Activated T-cell treated with anti-CD3 and anti-CD28 coated beads for 48 hours (primary cell): Measurements from ENCODE around the gene DUSP9.
"Not testable (repeated sequence)": the region's sequence is repeated elsewhere in the genome, so short reads cannot be mapped to it uniquely, and the experiment has no call there.

ENCODE experiments used
- DNase-seq: peaks from one replicate; pipeline ENCODE4 v3.0.0-alpha.2; 2020; ENCODE audit warnings: low read depth

The DUSP9 gene, protein sequence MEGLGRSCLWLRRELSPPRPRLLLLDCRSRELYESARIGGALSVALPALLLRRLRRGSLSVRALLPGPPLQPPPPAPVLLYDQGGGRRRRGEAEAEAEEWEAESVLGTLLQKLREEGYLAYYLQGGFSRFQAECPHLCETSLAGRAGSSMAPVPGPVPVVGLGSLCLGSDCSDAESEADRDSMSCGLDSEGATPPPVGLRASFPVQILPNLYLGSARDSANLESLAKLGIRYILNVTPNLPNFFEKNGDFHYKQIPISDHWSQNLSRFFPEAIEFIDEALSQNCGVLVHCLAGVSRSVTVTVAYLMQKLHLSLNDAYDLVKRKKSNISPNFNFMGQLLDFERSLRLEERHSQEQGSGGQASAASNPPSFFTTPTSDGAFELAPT

DNA sequence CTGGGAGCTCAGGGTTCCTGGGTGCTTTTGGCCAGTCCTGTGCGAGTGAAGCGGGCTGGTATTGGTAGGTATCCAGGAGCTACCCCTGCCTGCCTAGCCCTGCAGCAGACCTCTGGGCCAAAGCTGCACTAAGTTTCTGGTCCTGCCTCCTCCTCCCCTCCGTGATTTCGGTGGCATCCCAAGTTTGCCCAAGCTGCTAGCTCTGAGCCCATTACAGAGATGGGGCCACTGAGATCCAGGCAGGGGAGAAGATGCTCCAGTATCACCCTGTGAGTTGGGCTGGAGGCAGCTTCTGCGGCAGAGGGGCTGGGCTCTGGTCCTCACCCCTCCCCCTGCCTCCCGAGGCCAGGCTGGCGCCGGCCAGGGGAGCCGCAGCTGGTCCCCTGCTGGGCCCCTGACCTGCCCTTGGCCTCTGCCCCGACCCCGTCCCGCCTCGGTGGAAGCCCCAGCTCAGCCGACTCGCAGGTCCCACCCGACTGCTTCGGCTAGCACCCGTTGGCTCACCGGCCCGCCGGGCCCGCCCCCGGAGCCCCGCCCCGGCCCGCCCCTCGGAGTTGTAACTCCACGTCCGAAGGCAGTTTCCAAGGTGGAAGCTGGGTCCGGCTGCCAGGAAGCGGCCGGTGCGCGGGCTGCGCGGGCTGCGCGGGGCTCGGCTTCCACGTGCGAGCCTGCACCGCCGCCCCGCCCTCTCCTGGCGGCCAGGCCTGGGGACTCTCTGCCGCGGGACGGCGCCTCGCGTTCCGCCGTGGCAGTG is at the start of gene DUSP9:
Gene DUSP9 (plus strand): TSS at position 584 of the 754 bp plus-strand sequence. CDS start 751 bp downstream, outside the sequence.
- no peak for DNase-seq

DNA sequence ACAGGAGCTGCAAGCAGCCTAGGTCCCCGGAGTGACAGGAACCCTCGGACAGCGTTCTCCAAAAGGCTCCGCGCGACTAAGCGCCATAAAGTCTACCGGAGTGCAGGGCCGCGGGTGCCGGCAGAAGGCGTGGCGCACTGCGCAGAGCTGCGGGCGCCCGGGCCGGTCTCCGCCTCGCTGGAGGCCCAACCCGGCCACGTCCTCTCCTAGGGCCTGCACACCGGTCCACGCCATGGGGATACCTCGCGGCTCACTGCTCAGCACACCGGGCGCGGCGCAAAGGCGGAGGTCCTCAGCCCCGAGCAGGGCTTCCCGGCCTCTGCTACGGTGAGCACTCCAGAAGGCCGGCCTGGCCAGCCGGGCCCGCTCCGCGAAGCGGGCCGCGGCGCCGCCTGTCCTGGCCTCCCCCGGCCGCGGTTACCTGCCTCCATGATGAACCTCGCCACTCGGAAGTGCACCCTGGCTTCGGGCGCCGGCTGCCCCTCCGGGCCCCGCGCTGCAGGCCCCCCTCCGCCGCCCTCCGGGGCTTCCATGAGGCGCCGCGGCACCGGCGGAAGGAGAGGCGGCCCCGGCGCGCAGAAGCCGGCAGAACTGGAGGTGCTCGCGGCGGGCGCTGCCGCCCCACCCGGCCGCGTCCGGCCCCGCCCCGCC is 48.3 kb upstream of the DUSP9 start, which contains the start of gene CCNQ:
Gene CCNQ (minus strand): TSS at position 599 of the 651 bp plus-strand sequence. CDS start 66 bp downstream, at position 533.
- DNase-seq: no peak

DNA sequence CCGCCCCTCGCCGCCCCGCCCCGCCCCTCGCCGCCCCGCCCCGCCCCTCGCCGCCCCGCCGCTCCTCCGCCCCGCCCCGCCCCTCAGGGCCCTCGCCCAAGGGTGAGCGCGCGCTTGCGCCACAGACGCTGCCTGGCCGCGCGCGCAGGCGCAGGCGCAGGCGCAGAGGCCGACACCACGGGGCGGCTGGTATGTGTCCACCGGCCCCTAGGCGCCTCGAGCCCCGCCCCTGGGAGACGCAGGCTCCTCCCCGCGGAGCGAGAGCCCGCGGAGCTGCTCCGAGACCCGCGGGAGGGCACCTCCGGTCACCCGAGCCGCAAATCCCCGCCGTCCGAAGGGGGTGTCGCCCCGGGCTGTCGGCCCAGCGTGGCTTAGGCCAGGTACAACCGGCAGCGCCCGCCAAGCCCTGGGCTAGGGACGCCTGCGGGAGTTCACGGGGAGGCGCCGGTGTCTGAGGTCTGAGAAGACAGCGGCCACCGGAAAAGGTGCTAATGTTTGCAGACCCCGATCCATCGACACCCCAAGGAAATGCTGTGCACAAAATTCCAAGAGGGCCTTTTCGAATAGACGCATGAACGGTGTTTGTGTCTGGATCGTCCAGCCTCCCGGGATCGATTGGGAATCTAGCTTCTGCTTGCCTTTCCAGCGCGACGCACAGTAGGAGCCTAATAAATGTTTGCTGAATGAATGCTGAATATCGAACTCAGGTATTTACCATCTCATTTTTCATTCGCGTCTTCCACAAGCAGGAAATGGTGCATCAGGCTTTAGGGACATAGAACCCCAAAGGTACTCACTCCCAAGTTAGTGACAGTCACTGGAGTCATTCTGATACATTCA is 47.6 kb upstream of the DUSP9 start:
- peak; percentile 86 for DNase-seq

DNA sequence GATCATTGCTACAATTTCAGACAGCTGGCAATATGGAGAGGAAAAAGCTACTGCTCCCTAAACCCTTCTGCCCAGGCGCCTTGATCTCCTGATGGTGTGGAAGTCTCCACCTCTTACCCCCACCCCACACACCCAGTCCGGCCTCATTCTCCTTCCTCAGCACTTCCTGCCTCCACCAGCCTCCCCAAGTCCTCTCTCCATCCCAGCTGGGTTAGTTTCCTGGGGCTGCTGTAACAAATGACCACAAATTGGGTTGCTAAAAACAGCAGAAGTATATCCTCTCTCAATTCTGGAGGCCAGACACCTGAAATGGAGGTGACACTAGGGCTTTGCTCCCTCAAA is 47.0 kb upstream of the DUSP9 start:
- DNase-seq: no peak

DNA sequence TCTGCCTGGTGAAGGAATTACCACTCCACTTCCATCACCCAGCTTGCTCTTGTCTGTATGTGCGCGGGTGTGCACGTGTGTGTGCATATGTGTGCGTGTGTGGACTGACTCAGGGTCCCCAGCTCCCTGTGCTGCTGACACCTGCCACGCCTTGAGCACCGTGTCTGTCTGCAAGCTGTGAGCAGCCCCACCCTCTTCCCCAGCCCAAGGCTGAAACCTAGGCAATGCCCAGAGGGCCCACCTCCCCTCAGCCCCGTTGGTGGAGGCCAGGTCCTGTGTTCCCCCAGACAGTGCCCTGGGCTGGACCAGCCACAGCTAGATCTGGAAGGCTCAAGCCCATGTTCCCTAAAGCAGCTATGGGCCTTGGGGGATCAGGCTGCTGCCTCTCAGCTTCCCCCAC is 46.1 kb upstream of the DUSP9 start:
- DNase-seq: no peak

DNA sequence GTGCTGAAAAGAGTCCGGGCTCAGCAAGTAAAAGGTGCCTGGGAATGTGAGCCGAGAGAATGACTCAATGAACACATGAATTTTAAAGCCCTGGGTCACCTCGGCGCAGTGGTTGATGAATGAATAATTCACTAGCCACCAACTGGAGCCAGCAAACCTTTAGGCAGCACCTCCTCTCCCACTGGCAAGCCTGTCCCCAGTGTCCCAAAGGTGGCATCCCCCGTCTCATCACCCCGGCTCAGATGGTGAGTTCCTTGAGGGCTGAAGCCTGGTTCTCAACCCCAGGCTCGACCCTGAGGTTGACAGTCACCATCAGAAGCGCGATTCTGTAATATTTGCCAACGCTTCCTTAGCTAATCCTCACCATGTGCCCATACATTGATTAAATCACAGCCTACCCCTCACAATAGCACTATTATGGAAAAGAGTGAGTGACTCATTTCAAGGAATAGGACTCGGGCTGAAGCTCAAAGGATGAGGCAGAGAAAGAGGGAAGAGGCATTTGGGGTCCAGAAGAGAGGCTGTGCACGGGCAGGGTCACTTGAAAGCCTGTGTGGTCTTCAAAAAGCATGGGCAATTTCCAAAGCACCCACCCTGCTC is 45.4 kb upstream of the DUSP9 start:
- no peak for DNase-seq

DNA sequence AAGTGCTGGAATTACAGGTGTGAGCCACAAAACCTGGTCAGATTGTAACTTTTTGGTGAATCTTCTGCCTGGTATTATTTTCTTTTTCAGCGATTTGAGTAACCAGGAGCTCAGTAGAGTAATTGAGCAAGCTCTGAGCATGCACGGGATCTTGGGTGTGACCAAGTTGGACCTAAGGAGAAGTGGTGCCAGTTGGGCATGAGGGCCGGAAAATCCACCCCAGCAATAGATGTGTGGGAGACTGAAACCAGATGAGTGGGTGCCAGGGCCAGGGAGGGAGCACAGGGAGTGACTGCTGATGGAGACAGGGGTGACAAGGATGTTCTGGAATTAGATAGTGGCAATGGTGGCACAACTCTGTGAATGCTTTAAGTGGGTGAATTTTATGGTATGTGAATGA is 44.4 kb upstream of the DUSP9 start:
- DNase-seq: no peak

DNA sequence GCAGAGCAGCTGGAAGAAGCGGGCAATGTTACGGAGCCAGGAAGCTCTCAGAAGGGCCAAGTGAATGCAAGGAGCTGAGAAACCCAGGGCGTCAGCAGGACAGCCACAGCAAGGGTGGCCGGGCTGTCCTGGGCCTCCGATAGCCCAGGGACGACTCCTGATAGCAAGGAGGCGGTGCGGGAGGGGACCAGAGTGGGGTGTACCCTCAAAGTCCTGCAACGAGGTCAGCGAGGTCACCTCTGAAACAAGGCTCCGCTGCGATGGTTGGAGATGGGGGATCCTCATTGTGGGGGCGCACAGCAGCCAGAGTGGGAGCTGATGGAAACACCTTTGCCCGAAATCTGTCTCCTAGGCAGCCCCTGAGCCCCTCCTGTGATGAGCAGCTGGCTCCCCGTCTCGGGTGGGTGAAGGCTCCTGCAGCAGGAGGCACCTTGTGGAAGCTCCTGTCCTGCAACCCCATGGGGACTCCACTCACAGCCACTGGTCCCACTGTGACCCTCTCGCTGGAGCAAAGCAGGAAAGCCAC is 43.8 kb upstream of the DUSP9 start:
- no peak for DNase-seq

DNA sequence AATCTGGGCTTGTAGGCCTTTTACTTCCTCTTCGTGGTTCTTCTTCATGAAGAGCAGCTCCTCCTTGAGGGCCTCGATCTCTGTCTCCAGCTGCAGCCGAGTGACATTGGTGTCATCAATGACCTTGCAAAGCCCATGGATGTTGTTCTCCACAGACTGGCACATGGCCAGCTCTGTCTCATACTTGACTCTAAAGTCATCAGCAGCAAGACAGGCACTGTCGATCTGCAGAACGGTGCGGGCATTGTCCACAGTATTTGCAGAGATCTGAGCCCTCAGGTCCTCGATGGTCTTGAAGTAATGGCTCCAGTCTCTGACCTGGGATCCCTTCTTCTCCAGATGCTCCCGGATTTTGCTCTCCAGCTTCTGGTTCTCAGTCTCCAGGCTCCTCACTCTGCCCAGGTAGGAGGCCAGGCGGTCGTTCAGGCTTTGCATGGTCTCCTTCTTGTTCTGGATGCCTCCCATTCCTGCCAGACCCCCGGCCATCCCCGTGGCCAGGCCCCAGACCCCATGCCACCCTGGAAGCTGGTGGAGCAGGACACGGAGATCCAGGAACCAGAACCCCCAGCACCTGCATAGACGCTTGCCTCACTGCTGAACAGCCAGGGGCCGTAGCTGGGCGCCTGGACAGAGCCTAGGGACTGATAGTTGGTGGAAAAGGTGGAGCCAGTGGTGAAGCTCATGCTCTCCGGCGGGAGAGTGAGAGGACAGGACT is 42.2 kb upstream of the DUSP9 start:
- not testable (repeated sequence) for DNase-seq

DNA sequence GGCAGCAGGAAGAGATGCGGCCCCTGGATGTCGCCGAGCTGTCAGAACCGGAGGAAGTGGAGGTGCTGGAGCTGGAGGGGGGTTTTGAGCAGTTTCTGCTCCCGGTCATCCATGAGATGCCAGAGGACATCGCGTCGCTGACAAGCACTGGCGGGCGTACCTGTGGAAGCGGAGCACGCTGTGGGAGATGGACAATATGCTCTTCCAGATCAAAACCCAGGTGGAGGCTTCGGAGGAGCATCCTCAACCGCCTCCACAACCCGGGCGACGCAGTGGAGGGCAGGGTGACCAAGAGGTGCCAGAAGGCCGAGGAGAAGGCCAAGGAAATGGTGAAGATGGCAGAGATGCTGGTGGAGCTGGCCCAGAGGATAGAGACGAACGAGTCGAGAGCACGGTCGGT is 40.5 kb upstream of the DUSP9 start:
- DNase-seq: no peak

DNA sequence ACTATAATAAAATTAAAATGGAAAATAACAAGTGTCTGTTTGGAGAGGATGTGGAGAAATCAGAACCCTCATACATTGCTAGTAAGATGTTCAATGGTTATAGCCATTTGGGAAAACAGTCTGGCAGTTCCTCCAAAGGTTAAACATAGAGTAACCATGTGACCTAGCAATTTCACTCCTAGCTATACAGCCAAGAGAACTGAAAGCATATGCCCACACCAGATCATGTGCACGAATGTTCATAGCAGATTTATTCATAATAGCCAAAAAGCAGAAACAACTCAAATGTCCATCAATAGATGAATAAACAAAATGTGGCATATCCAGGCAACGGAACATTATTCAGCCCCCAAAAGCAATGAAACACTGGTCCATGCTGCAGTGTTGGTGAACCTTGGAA is 38.6 kb upstream of the DUSP9 start:
- DNase-seq: no peak

DNA sequence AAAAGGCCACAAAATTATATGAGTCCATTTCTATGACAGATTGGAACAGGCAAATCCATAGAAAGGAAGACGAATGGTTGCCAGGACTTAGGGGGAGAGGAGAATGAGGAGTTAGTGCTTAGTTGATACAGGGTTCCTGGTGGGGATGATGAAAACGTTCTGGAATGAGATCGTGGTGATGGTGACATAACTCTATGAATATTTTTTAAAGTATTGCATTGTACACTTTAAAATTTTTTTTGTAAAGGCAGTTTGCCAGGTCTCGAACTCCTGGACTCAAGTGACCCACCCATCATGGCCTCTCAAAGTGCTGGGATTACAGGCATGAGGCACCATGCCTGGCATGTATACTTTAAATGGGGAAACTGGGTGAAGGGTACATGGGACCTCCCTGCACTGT is 38.2 kb upstream of the DUSP9 start:
- DNase-seq: no peak

DNA sequence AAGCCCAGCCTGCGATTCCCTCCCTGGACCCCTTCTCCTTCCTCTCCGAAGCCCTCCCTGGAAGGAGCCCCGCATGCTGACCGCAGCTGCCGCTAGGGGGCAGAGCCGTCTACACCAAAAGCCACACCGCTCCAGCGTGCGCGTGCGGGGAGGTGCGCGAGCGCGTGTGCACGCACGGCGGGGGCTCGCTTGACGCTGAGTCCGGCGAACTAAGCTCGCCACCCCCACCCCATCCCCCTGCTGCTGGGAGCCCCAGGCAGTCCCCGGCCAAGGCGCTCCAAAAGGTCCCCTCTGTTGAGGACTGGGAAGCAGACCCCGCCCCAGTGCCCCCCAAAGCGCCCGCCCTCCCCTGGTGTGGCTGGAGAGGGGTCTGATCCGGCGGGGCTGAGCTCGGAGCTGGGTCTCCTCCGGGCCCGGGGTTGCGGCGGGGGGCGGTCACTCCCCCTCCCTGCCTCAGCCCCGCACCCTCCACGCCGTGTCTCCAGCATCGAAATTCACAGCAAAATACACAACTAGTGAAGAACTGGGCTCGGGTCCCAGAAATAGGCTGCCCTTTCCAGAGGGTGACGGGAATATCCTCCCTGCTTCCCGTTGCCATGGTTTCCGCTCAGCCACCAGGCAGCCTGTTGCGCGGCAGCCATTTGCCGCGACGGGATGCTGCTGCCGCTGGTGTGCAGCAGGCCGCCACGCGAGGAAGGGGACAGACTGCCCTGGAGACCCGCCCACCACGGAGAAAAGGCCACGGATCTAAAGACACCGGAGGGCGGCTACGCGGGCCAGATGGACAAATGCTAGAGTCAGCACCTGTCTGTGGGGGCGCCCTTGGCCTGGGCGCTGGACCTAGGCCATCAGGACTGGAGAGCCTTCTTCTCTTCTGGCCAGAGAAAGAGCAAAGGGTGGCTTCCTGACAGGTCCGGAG is 36.8 kb upstream of the DUSP9 start:
- peak; percentile 67 for DNase-seq

DNA sequence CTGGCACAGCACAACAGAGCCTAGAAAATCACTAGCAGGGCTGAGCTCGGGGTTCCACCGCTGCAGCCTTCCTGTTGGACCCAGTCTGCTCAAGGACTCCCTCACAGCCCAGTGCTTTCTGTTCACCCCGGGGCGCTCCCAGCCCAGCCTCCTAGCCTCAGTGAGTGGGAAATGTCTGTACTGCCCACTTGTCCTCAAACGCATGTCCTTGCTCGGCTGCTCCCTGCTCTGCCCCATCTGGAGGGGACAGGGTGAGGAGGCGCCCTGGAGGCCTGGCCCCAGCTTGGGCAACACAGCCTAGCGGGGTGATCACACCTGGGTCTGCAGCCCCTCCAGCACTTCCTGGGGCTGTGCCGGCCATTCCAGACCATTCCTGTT is 36.2 kb upstream of the DUSP9 start:
- DNase-seq: no peak

DNA sequence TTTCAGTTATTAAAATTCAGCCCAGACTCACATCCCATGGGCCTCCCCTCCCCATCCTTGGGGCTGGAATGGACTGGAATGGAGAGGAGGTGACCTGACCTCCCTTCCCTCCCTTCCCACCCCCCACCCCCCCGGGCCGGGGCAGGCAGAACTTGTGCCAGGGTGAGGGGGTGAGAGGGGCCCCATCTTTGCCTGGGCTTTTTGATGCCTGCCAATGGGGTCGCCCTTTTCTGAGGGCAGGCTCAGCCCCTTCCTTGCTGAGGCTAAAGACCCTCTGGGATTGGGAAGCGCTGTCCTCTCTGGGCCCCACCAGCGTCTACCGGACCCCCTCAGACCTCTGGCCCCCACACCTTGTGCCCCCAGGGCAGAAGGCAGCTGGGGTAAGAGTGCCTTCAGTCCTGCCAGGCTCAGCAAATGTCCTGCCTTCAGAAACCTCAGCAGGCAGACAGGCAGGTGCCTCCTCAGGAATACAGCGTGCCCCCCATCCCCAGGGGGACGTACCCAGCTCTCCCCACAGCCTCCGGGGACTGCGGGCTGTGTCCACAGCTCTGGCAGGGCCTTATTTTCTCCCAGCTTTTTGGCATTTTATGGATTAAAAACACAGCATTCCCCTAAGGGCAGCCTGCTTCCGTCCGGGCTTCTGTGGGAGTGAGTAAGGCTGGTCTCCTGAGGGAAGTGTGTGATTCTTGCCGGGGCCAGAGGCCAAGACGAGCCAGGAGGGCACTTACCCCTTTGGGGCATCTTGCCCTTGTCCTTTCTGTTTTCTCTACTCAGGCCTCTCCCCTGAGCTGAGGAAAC is 35.5 kb upstream of the DUSP9 start:
- DNase-seq: no peak

DNA sequence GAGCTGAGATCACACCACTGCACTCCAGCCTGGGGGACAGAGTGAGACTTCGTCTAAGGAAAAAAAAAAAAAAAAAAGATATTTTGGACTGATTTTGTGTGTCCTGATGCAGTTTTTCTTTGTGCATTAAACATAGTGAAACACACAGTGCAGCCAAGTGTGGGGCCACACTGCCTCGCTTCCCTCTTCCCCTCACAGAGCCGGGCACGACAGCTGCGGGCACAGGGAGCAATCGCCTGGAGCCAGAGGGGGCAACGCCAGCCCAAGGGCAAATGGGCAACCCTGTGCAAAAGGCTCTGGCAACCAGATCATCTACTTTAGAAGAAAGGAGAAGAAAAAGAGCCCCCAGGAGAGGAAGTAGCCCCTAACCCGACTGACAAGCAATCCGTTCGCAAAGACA is 34.6 kb upstream of the DUSP9 start:
- DNase-seq: no peak

DNA sequence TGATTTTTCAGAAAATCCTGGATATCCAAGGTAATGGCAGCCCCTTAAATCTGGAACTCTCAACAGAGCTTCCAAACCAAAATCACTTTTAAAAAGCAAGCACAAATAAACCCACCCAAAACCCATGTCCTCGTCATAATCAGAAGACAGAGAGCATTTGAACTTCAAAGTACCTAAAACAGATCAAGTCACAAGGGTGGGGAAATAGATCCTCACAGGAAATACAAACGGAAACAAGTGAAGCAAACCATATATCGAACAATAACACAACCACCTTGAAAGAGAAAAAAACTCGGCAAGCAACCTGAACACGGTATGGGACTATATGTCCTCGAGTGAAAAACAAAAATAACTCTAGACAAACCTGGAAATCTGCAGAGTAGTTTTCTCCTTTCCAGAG is 32.2 kb upstream of the DUSP9 start:
- no peak for DNase-seq

DNA sequence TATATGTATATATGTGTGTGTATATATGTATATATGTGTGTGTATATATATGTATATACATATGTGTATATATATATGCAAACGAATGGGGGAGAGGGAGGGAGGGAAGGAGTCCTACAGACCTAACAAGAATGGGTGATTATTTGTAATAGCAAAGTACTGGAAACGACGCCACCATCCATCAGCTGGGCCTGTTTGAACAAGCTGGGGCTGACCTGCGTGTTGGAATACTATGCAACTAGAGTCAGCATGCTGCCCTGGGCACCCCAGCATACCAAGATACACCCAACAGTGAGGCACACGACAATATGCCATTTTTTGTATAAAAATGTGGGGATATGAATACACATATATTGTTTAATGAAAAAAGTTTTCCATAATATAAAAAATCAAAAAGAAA is 26.4 kb upstream of the DUSP9 start:
- no peak for DNase-seq
